HepG2 (cell line): ENCODE data around the gene FKBP8. TPM values are rescaled to one million over a fixed set of nuclear protein-coding genes. Genes with fewer than 3 reads are reported as not detected.

Source experiments
- CBFB ChIP-seq: sonication (generic); formaldehyde crosslinking; IDR thresholded peaks from 2 replicates; pipeline ENCODE4 v1.4.0; 2020; ENCODE audit warnings: missing genetic modification reagents
- FOSL2 ChIP-seq: sonication (generic); formaldehyde crosslinking; IDR thresholded peaks from 2 replicates; pipeline ENCODE4 v1.4.0; 2020; ENCODE audit warnings: missing genetic modification reagents
- FOXM1 ChIP-seq: sonication (generic); formaldehyde crosslinking; IDR thresholded peaks from 2 replicates; pipeline ENCODE4 v1.5.0; 2020; ENCODE audit warnings: missing genetic modification reagents
- GFI1 ChIP-seq: sonication (generic); formaldehyde crosslinking; IDR thresholded peaks from 2 replicates; pipeline ENCODE4 v1.5.0; 2020; ENCODE audit warnings: missing genetic modification reagents, mild to moderate bottlenecking, borderline replicate concordance
- MEIS1 ChIP-seq: sonication (generic); formaldehyde crosslinking; IDR thresholded peaks from 2 replicates; pipeline ENCODE4 v1.9.0; 2021; ENCODE audit warnings: mild to moderate bottlenecking, missing genetic modification reagents, moderate library complexity, borderline replicate concordance
- PCBP2 ChIP-seq: fragments of 200-400 bp; formaldehyde crosslinking; optimal IDR thresholded peaks from 2 replicates; pipeline ENCODE3; 2018; ENCODE audit warnings: low read length, low read depth; ENCODE audit not compliant: poor library complexity, severe bottlenecking
- POLR2AphosphoS2 ChIP-seq: IDR thresholded peaks from 2 replicates; pipeline ENCODE4 v1.6.1; 2011; ENCODE audit warnings: low read depth, low read length, improper control_type of control experiment
- PRDM4 ChIP-seq: sonication (generic); formaldehyde crosslinking; IDR thresholded peaks from 2 replicates; pipeline ENCODE4 v1.9.0; 2021; ENCODE audit warnings: missing genetic modification reagents, borderline replicate concordance
- SRY ChIP-seq: sonication (generic); formaldehyde crosslinking; IDR thresholded peaks from 2 replicates; pipeline ENCODE4 v1.8.0; 2022; ENCODE audit warnings: mild to moderate bottlenecking, missing genetic modification reagents
- ZBED4 ChIP-seq: sonication (generic); formaldehyde crosslinking; IDR thresholded peaks from 2 replicates; pipeline ENCODE4 v1.4.0; 2020; ENCODE audit warnings: missing genetic modification reagents, borderline replicate concordance
- ZNF234 ChIP-seq: sonication (generic); formaldehyde crosslinking; conservative IDR thresholded peaks from 2 replicates; pipeline ENCODE4 v1.5.1; 2020; ENCODE audit warnings: mild to moderate bottlenecking, missing genetic modification reagents
- ZNF75D ChIP-seq: sonication (generic); formaldehyde crosslinking; IDR thresholded peaks from 2 replicates; pipeline ENCODE4 v1.8.1; 2023; ENCODE audit warnings: missing genetic modification reagents, mild to moderate bottlenecking, borderline replicate concordance
- ZNF841 ChIP-seq: sonication (generic); formaldehyde crosslinking; IDR thresholded peaks from 2 replicates; pipeline ENCODE4 v1.8.1; 2023; ENCODE audit warnings: missing genetic modification reagents, borderline replicate concordance
- polyA plus RNA-seq, 8 experiments: library from polyadenylated mRNA; depleted of rRNA in 3 of 8; stranded (reverse) in 7 of 8; unstranded in 1 of 8; fragments of >200 nt; fragmentation: Illumina TruSeq in 4 of 8; extraction: Trizol in 4 of 8; gene quantifications; 2 replicates each; pipeline versions ENCODE4 v1.2.1 to v1.2.3, GENCODE V29; 2011 to 2016; ENCODE audit warnings: low read depth in 4 of 8, missing spikeins in 1 of 8, mixed read lengths in 1 of 8; ENCODE audit not compliant: insufficient read depth in 1 of 8
- total RNA-seq, 5 experiments: library from RNA; depleted of rRNA; stranded (reverse); fragments of >200 nt; fragmentation: Illumina TruSeq; extraction: Trizol; gene quantifications; 2 replicates each; pipeline ENCODE4 v1.2.3, GENCODE V29; 2016; ENCODE audit warnings: low read depth in 1 of 5
- TF ChIP-seq, protein P1 (sequence below): fragments of 450-650 bp; IDR thresholded peaks from 2 replicates; pipeline ENCODE4 v1.6.1; 2016
- TF ChIP-seq, protein P2 (sequence below): sonication (generic); formaldehyde crosslinking; IDR thresholded peaks from 2 replicates; pipeline ENCODE4 v1.5.0; 2020; ENCODE audit warnings: missing genetic modification reagents
- TF ChIP-seq, protein P3 (sequence below): sonication (generic); formaldehyde crosslinking; IDR thresholded peaks from 2 replicates; pipeline ENCODE4 v1.4.0; 2020; ENCODE audit warnings: missing genetic modification reagents

The FKBP8 gene
- total and polyA plus RNA-seq, 2 of the 13 experiments (the other 11 are each of a cell fraction or from before 2014, with no cell fraction given), result 81.7 to 93.9 TPM

DNA sequence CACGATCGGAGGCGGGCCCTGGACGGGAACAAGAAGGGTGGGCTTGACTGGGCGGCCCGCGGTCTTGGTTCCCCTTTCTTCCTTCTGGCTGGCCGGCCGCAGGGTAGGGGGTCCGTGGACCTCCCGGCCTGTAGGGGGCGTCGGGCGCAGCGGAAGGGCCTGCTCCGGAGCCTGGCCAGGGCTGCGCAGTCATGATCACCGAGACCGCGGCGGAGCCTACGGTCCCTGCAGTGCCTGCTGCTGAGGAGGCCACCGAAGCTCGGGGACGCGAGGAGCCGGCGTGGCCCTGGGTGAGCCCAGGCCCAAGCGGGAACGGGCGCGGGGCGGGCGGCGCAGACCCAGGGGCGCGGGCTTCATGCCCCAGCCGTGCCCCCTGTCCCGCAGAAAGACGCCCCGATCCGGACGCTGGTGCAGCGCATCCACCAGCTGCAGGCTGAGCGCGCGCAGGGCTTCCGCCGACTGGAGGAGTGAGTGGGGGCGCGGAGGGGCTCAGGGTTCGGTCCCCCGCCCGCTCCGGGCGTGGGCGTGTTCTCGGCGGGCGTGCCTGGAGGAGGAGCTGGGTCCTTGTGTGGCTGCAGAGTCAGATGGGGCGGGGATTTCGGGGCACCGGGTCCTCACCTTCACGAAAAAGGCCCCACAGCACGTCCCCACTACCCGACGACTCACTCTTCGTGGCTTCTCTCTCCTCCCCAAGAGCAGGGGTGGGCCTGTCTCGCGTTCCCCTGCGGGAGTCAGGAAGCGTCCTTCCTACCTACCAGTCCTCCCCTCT, 45.4 kb upstream of the FKBP8 start, which contains the start of gene REX1BD (continued):
- no peak for TF ChIP-seq POLR2AphosphoS2
- TF ChIP-seq CBFB (CRISPR knock-in tag), result peak; percentile 86; the same call in 1 of the 2 replicates
- TF ChIP-seq, protein P1, sequence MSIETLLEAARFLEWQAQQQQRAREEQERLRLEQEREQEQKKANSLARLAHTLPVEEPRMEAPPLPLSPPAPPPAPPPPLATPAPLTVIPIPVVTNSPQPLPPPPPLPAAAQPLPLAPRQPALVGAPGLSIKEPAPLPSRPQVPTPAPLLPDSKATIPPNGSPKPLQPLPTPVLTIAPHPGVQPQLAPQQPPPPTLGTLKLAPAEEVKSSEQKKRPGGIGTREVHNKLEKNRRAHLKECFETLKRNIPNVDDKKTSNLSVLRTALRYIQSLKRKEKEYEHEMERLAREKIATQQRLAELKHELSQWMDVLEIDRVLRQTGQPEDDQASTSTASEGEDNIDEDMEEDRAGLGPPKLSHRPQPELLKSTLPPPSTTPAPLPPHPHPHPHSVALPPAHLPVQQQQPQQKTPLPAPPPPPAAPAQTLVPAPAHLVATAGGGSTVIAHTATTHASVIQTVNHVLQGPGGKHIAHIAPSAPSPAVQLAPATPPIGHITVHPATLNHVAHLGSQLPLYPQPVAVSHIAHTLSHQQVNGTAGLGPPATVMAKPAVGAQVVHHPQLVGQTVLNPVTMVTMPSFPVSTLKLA, result no peak
- TF ChIP-seq, protein P2, sequence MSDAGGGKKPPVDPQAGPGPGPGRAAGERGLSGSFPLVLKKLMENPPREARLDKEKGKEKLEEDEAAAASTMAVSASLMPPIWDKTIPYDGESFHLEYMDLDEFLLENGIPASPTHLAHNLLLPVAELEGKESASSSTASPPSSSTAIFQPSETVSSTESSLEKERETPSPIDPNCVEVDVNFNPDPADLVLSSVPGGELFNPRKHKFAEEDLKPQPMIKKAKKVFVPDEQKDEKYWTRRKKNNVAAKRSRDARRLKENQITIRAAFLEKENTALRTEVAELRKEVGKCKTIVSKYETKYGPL (CRISPR knock-in tag), result no peak
- no peak for TF ChIP-seq FOXM1 (CRISPR knock-in tag)
- TF ChIP-seq, protein P3, sequence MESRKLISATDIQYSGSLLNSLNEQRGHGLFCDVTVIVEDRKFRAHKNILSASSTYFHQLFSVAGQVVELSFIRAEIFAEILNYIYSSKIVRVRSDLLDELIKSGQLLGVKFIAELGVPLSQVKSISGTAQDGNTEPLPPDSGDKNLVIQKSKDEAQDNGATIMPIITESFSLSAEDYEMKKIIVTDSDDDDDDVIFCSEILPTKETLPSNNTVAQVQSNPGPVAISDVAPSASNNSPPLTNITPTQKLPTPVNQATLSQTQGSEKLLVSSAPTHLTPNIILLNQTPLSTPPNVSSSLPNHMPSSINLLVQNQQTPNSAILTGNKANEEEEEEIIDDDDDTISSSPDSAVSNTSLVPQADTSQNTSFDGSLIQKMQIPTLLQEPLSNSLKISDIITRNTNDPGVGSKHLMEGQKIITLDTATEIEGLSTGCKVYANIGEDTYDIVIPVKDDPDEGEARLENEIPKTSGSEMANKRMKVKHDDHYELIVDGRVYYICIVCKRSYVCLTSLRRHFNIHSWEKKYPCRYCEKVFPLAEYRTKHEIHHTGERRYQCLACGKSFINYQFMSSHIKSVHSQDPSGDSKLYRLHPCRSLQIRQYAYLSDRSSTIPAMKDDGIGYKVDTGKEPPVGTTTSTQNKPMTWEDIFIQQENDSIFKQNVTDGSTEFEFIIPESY (CRISPR knock-in tag), result peak; percentile 74
- peak; percentile 31; the same call in 1 of the 2 replicates for TF ChIP-seq ZNF234
- no peak for TF ChIP-seq PCBP2
- TF ChIP-seq ZNF841 (CRISPR knock-in tag), result no peak
- no peak for TF ChIP-seq PRDM4 (CRISPR knock-in tag)
- TF ChIP-seq ZBED4 (CRISPR knock-in tag), result no peak
- TF ChIP-seq FOSL2 (CRISPR knock-in tag), result peak; percentile 53; the same call in 1 of the 2 replicates
- TF ChIP-seq SRY, result no peak
- TF ChIP-seq MEIS1, result no peak
- TF ChIP-seq GFI1 (CRISPR knock-in tag), result peak; percentile 63; the same call in 1 of the 2 replicates
- TF ChIP-seq ZNF75D, result no peak
